ENCODE data around the gene SH3PXD2B.
"Not testable (repeated sequence)": the region's sequence is repeated elsewhere in the genome, so short reads cannot be mapped to it uniquely, and the experiment has no call there.

SH3PXD2B gene

DNA sequence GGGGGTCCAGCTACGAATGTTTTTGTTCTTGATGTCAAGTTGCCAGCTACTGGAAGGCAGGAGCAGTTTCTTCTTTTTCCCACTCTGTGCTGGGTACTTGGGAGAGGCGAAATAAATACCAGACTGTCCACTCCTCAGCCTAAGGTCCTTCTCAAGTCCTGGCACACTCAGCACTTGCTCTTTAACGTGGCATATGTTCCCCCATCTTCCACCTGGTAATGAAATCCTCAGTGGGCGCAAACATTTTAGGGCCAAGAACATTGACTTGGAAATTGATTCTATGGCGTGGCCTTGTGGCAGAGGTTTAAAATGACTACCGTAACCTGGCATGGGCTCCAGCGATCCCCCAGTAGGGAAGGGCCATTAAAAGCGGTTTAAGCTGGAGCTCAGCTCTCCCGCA, 119.7 kb downstream of the SH3PXD2B start:
- DNase-seq, result no peak

- no peak for DNase-seq
Measured at GRCh38 chr5:172334196-172334595, 120.1 kb downstream of the SH3PXD2B start.

- not testable (repeated sequence) for DNase-seq
Measured at GRCh38 chr5:172326901-172327300, 127.4 kb downstream of the SH3PXD2B start.

DNA sequence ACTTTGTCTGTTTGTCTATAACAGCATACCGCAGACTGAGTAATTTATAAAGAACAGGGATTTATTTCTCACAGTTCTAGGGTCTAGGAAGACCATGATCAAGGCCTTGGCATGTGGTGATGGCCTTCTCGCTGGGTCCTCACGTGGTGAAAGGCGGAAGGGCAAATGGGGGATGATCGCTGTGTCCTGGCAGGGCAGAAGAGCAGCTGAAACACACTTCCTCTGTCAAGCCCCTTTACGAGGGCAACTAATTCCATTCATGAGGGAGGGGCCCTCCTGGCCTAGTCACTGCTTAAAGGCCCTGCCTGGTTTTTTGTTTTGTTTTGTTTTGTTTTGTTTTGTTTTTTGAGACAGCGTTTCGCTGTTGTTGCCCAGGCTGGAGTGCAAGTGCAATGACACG, 128.9 kb downstream of the SH3PXD2B start:
- DNase-seq, result no peak

DNA sequence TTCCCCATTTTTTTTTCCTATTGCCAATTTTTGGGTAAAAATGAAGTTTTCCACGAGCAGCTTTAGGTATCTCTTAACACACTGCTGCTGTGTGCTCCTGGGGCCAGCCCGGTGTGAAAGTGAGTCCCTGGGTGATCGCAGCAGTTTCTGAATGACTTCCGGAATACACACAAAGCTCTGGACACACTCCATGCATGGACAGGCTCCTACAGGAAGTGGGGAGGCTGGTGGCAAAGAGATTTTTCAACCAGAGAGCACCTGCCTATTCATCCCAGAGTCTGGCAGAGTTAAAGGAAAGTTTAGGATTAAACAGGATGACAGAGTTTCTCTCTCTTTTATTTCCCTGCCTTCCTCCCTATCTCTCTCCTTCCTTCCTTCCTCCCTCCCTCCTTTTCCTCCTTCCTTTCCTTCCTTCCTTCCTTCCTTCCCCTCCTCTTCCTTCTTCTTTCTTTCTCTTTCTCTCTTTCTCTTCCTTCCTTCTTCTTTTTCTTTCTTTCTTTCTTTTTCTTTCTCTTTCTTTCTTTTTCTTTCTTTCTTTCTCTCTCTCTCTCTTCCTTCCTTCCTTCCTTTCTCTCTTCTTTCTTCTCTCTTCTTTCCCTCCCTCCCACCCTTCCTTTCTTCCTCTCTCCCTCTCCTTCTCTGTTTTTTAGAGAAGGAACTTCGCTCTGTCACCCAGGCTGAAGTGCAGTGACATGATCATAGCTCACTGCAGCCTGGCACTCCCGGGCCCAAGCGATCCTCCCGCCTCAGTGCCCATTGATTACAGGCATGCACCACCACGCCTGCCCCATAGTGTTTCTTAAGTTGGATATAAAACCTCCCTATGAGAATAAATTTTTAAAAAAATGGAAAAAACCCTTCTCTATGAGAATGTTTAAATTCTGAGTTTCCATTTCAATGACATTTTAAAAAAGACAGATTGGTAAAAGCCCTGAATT, 132.0 kb downstream of the SH3PXD2B start:
- DNase-seq, result no peak

- DNase-seq, result no peak
Measured at GRCh38 chr5:172321593-172321992, 132.7 kb downstream of the SH3PXD2B start.

GRCh38 chr5:172319708-172320441, 134.4 kb downstream of the SH3PXD2B start:
- no peak for DNase-seq

DNA sequence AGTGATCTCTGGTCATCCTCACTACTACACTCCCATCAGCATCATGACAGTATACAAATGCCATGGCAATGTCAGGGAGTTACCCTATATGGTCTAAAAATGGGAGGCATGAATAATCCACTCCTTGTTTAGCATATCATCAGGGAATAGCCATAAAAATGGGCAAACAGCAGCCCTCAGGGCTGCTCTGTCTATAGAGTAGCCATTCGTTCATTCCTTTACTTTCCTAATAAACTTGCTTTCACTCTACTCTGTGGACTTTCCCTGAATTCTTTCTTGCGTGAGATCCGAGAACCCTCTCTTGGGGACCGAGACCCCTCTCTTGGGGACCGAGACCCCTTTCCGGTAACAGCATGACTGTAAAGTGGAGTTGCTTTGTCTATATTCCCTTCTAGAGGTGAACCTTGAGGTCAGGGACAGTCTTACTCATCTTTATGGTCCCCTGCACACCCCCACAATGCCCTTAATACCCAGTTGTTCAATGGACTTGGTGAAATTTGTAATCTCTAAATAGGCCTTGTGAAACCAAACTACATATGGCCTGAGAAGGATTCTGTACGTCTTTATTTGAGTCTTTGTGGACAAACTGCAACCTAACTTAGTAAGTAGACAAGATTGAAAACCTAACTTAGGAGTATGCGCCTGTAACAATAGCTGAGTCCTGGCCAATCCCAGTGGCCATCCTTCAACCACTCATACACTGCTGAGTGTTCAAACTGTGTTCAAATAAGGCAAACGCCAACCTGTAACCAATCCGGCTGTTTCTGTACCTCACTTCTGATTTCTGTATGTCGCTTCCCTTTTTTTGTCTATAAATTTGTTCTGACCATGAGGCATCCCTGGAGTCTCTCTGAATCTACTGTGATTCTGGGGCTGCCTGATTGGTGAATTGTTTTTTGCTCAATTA, 138.5 kb downstream of the SH3PXD2B start:
- DNase-seq, result no peak

- no peak for DNase-seq
Measured at GRCh38 chr5:172313915-172314314, 140.4 kb downstream of the SH3PXD2B start.

DNA sequence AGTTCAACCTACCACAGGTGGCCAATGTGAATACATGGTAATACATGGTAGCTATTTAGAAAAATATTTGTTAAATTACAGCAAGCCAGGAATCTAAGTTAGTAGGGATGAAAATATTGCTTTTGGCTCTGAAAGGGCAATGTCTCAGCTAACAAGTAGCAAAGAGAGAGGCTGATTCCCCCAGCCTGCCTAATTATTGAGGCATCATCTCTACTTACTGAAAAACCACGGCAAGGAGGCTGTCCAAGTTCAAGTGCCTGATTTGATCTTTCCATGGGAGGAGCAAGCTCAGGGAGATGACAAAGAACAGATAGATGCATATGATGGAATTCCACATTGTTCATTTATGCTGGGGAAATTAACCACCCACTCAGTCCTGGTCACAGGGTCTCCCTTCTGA, 142.0 kb downstream of the SH3PXD2B start:
- no peak for DNase-seq

GRCh38 chr5:172311605-172312004, 142.7 kb downstream of the SH3PXD2B start:
- DNase-seq, result no peak

GRCh38 chr5:172311026-172311425, 143.3 kb downstream of the SH3PXD2B start:
- DNase-seq, result no peak

DNA sequence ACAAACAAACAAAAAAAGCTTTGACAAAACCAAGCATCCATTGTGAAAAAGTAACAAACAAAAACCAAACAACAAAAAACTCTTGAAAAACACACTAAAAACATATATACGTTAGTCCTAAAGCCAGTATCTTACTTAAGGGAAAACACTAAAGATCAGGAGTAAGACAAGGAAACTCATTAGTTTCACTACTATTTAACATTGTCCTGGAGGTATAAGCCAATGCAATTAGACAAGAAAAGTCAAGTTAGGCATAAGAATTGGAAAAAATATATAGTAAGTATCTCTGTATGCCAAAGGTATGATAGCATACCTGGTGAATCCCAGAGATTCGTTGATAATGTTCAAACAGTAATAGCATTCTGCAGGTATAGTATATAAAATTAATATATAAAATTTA, 148.9 kb downstream of the SH3PXD2B start:
- DNase-seq, result no peak

GRCh38 chr5:172303572-172304335, 150.6 kb downstream of the SH3PXD2B start:
- DNase-seq, result no peak

DNA sequence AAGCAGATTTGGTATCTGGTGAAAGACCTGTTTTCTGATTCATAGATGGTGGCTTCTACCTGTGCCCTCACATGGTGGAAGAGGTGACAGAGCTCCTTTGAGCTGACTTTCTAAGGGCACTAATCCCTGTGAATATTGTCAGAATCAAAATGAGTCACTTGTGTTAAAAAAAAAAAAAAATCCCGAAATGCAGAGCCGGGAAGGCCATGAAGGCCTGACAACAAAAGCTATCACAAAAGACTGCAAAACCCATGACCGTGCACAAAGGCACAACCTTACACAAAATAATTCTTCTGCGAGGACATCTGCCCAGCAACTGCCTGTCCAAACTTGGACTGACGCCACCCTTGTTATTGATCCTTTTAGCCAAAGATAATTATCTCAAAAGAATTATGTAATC, 151.2 kb downstream of the SH3PXD2B start:
- DNase-seq, result no peak

- no peak for DNase-seq
Measured at GRCh38 chr5:172302047-172302710, 152.1 kb downstream of the SH3PXD2B start.

GRCh38 chr5:172299916-172300439, 154.3 kb downstream of the SH3PXD2B start:
- DNase-seq, result no peak

DNA sequence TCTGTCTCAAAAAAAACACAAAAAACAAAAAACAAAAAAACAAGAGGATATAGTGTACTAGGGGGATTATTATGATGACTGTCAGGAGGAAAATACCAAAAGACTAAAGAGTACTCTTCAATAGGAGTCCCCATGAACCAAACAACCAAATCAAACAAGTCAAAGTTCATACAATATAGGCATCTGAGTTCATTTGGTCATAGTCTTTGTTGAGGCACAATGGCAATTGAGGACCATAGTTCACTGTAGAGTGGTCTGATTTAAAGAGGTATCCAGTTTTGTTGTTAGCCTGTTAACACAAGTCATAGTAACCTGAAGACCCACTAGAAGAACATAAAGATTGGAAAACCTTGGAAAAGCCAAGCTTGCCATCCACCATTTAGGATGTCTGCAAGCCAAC, 159.5 kb downstream of the SH3PXD2B start:
- no peak for DNase-seq

DNA sequence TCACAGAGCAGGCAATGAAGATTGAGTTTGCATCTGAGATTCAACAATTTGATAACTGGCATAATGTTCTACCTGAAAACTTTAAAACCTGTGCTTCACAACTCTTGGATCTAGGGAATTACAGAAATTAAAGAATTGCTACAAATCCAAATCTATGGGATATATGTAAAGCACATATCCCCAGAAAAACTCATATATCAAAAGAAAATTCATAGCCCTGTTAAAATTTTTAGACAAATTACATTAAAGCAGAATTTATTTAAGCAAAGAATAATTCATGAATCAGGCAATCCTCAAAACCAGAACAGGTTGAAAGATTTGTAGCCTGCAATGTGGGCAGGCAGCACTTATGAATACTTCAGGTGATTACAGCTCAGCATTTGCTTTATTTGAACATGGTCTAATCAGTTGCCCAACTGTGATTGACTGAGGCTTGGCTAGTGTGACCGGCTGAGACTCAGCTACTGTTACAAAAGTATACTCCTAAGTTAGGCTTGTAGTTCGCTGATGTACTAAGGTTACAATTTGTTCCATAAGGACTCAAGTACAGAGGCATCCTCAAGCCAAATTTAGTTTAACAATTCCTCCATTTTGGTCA, 160.5 kb downstream of the SH3PXD2B start:
- DNase-seq, result no peak

DNA sequence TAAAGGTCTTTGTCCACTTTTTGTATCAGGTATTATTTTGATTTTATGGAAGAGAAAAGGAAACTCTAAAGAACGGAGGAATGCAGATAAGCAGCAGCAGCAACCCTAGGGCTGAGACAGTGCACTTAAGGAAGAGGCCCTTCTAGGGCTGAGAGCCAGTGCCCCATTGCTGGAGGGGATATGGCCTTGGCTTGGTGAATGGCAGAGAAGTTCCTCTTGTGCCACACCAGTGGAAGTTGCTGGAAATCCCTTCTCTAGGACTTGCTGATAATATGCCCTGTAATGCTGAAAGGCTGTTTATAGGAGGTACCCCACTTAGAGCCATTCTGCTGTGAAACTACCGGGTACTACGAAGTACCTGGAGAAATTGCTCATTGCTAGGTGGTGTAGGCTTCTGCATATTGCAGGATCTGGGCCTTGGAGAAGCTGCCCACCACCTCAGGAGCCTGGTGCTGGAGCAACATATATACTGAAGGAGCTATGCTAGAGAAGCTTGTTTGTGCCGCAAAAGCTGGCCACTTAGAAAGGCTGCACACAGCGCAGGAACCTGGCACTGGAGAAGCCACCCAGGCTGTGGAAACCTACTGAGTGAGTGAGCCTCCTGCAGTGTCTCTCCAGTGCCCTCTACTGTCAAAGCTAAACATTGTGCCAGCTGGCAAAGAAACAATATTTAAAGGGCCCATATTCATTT, 161.1 kb downstream of the SH3PXD2B start:
- DNase-seq, result peak; percentile 63
